Psoas muscle (tissue), 8 donors: ENCODE results near the gene GRK5. TPM values are rescaled to one million over a fixed set of nuclear protein-coding genes. Genes with fewer than 3 reads are reported as not detected.
"Not testable (repeated sequence)": the region's sequence is repeated elsewhere in the genome, so short reads cannot be mapped to it uniquely, and the experiment has no call there.

Source experiments
- ATAC-seq, 4 donors: fragments of 200-7000 bp; cut with Tn5 transposase; one replicate each; pipeline ENCODE4 v1.9.1; 2020; ENCODE audit warnings: moderate library complexity in 3 of 4, mild to moderate bottlenecking in 2 of 4
- DNase-seq, 2 donors: peaks; one replicate each; pipeline ENCODE4 v3.0.0-alpha.2; 2020
- H3K27ac ChIP-seq: fragments of 200-600 bp; one replicate; pipeline ENCODE4 v1.8.0; 2022
- H3K27me3 ChIP-seq, 3 donors: fragments of 200-600 bp in 1 of 3; one replicate each; pipeline versions ENCODE4 v1.6.1 to v1.8.0; 2013 to 2022; ENCODE audit warnings: low read length in 2 of 3, mild to moderate bottlenecking in 2 of 3, moderate library complexity in 1 of 3; ENCODE audit not compliant: insufficient read depth in 3 of 3
- H3K36me3 ChIP-seq, 2 donors: fragments of 200-600 bp in 1 of 2; one replicate each; pipeline versions ENCODE4 v1.6.1 to v1.8.0; 2013 to 2022; ENCODE audit warnings: low read depth in 1 of 2, mild to moderate bottlenecking in 1 of 2, moderate library complexity in 1 of 2; ENCODE audit not compliant: insufficient read depth in 1 of 2
- H3K4me1 ChIP-seq: fragments of 200-600 bp; one replicate; pipeline ENCODE4 v1.8.0; 2022
- H3K4me3 ChIP-seq: fragments of 200-600 bp; one replicate; pipeline ENCODE4 v1.8.0; 2022; ENCODE audit warnings: mild to moderate bottlenecking
- H3K9me3 ChIP-seq: fragments of 200-600 bp; one replicate; pipeline ENCODE4 v1.8.0; 2022
- CTCF ChIP-seq: fragments of 200-600 bp; IDR thresholded peaks from one replicate; pipeline ENCODE4 v1.8.0; 2022; ENCODE audit warnings: antibody characterized with exemption
- WGBS, 3 donors: extraction: QIAGEN DNeasy Blood & Tissue Kit; methylation state at CpG; one replicate each; pipeline versions ENCODE4 v1.1.6 to v1.1.7; 2013; 5-methylcytosine and 5-hydroxymethylcytosine counted together
- intact Hi-C, 2 donors: fragments of 100-400 bp; cut with DNase I; formaldehyde crosslinking; loops; one replicate each; pipeline versions ENCODE4 v1.11.0 to v1.14.2; 2022
- polyA plus RNA-seq, 3 donors: library from polyadenylated mRNA; stranded (reverse); fragments of 200-250 nt; gene quantifications; one replicate each; pipeline ENCODE4 v1.2.3, GENCODE V29; 2013
- total RNA-seq, 4 donors: library from RNA; stranded (reverse); fragmentation: NEBNext Ultra II Directional in 2 of 4; extraction: Animal tissue kit (Norgen Biotek cat#: 25700) in 2 of 4; gene quantifications; one replicate each; pipeline versions ENCODE4 v1.2.1 to v1.2.4, GENCODE V29; 2021 to 2023
- donor health status: healthy with polysubstance abuse.
- donor health status: DM: no; HTN: no; CAD: no; lungs with moderate emphysema.
- donor health status: Bipolar disorder and iron deficiency.
- donor health status: healthy.
- donor health status: DM: yes; HTN: yes; CAD: no.
- donor health status: DM: no; HTN: no; CAD: no.
- donor health status: DM: no; HTN: no; CAD: no.
- donor health status: DM: yes; HTN: yes; CAD: no.

Gene GRK5
- total and polyA plus RNA-seq, 7 donors: 7.0 to 15.5 (median 8.0) TPM

- 82 to 87% (median 83%) methylated on average over 7 of the region's 7 CpGs for WGBS, 3 donors
- Histone ChIP-seq H3K27ac (no peak overlapping the region), H3K9me3 (no peaks in the 10 kb centered on the region), H3K4me1 (no peaks in the 10 kb centered on the region), H3K36me3 (no peaks in the 10 kb centered on the region), H3K27me3 (no peaks in the 10 kb centered on the region), H3K4me3 (no peak overlapping the region)
- no peak for DNase-seq
- TF ChIP-seq CTCF: no peak
- ATAC-seq: no peak
- intact Hi-C loops: no loop called here
These were observed 24.3 kb downstream of the GRK5 start for GRCh38 chr10:119231654-119232053.

DNA sequence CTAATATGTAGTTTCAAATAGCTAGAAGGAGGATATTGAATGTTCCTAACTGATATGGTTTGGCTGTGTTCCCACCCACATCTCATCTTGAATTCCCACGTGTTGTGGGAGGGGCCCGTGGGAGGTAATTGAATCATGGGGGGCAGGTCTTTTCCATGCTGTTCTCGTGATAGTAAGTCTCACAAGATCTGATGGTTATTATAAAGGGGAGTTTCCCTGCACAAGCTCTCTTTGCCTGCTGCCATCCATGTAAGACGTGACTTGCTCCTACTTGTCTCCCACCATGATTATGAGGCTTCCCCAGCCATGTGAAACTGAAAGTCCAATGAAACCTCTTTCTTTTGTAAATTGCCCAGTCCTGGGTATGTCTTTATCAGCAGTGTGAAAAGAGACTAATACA, 25.1 kb downstream of the GRK5 start:
- intact Hi-C loops, DNase-seq, H3K36me3 ChIP-seq, H3K9me3 ChIP-seq, ATAC-seq, H3K4me3 ChIP-seq, H3K4me1 ChIP-seq, H3K27me3 ChIP-seq: not testable (repeated sequence)
- 71 to 79% (median 76%) methylated on average over 4 of the region's 4 CpGs for WGBS, 3 donors
- peak overlapping the region; percentile 46 for H3K27ac ChIP-seq

DNA sequence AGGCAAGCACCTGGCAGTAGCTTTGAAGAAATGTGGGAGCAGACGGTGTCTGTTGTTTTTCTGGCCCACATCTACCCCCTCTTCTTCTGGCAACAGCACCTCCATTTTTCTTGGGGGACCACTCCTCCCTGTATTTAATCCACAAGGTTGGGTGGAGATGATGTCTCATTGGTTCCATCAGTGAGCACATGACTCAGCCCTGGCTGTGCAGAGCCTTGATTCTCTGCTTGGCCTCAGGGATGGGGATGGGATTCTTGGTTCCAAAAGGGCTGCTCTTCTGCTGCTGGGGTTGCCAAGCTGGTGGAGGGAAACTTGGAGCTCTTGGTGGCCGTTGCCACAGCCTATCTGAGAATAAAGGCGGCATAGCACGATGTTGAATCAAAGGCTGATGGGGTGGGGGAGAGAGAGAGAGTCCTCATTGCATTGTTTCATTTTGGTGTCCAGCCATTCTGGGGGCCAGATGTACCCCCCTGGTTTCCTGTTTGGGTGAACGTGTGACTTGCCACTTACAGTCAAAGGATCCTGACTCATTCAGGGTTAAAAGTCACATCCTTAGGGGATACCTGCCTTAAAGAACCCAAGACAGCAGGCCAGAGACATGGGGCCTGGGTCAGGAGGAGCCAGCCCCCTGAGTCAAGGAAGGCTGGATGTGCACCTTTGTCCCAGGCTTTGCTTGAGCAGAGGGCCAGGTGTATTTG, 25.9 kb downstream of the GRK5 start:
- H3K4me3 ChIP-seq: no peak overlapping the region
- ATAC-seq (peak in 1 of 4 donors; percentile 37), DNase-seq (no peak)
- H3K27me3 ChIP-seq: no peaks in the 10 kb centered on the region
- 58 to 62% (median 60%) methylated on average over 5 of the region's 5 CpGs for WGBS, 3 donors
- no peaks in the 10 kb centered on the region for H3K36me3 ChIP-seq
- no peak for TF ChIP-seq CTCF
- no peaks in the 10 kb centered on the region for H3K9me3 ChIP-seq
- intact Hi-C loops: no loop called here
- H3K27ac ChIP-seq: peak overlapping the region; percentile 46
- H3K4me1 ChIP-seq: no peaks in the 10 kb centered on the region

GRCh38 chr10:119233821-119234220, 26.4 kb downstream of the GRK5 start:
- Histone ChIP-seq H3K27ac (peak overlapping the region; percentile 46), H3K36me3 (no peaks in the 10 kb centered on the region), H3K9me3 (no peaks in the 10 kb centered on the region), H3K4me3 (no peak overlapping the region), H3K27me3 (no peaks in the 10 kb centered on the region), H3K4me1 (no peaks in the 10 kb centered on the region)
- WGBS, 3 donors: 23 to 30% (median 25%) methylated on average over 3 of the region's 3 CpGs
- no peak for TF ChIP-seq CTCF
- intact Hi-C loops: no loop called here
- DNase-seq (no peak), ATAC-seq (peak in 2 of 4 donors; percentile 29 to 53)

DNA sequence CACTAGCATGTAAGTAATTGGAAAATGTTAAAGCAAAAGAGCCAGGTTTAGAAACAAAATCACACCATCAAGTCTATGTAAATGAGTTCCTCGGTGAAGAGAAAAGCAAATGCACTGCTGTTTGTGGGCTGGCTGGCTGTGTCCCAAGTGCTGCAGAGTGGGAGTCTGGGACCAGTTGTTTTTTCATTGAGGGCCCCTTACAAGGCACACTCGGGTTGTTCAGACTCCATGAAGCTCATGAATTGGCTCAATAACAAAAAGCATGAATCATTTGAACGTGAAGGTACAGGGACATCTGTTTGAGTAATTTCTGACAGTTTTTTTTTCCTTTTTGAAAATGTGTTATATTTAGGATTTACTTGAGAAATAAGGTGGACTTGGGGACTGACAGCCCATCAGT, 28.0 kb downstream of the GRK5 start:
- intact Hi-C loops: no loop called here
- no peaks in the 10 kb centered on the region for H3K27me3 ChIP-seq
- WGBS, 3 donors: 16 to 34% (median 33%) methylated on average over 3 of the region's 3 CpGs
- no peaks in the 10 kb centered on the region for H3K36me3 ChIP-seq
- H3K4me3 ChIP-seq: no peak overlapping the region
- ATAC-seq: peak in 1 of 4 donors; percentile 42
- H3K4me1 ChIP-seq: no peaks in the 10 kb centered on the region
- peak in 1 of 2 donors; percentile 41 for DNase-seq
- no peaks in the 10 kb centered on the region for H3K9me3 ChIP-seq
- peak overlapping the region; percentile 36 for H3K27ac ChIP-seq
- TF ChIP-seq CTCF: no peak
